Measurements from ENCODE around the gene DBX1.

Gene DBX1

GRCh38 chr11:20120134-20120925 is 39.9 kb downstream of the DBX1 start:
- DNase-seq, result no peak

- DNase-seq, result no peak
These were observed 41.0 kb downstream of the DBX1 start for GRCh38 chr11:20119315-20119714.

GRCh38 chr11:20118209-20118608 is 42.1 kb downstream of the DBX1 start:
- no peak for DNase-seq

- no peak for DNase-seq
These were observed 43.0 kb downstream of the DBX1 start for GRCh38 chr11:20117291-20117690.

GRCh38 chr11:20116825-20117224 is 43.5 kb downstream of the DBX1 start:
- no peak for DNase-seq

GRCh38 chr11:20114588-20114987 is 45.7 kb downstream of the DBX1 start:
- no peak for DNase-seq

GRCh38 chr11:20113149-20113438 is 47.2 kb downstream of the DBX1 start:
- DNase-seq, result no peak

- DNase-seq, result no peak
These were observed 47.8 kb downstream of the DBX1 start for GRCh38 chr11:20112291-20113148.

- DNase-seq, result no peak
These were observed 48.4 kb downstream of the DBX1 start for GRCh38 chr11:20111871-20112270.

GRCh38 chr11:20110908-20111669 is 49.2 kb downstream of the DBX1 start:
- peak; percentile 11 for DNase-seq

GRCh38 chr11:20109731-20110445 is 50.4 kb downstream of the DBX1 start:
- DNase-seq, result no peak
